Osteoblast (primary cell): ENCODE measurements around the gene NTRK3. TPM values are rescaled to one million over a fixed set of nuclear protein-coding genes. Genes with fewer than 3 reads are reported as not detected.
"Not testable (repeated sequence)": the region's sequence is repeated elsewhere in the genome, so short reads cannot be mapped to it uniquely, and the experiment has no call there.

ENCODE experiments used
- DNase-seq: peaks from one replicate; pipeline ENCODE4 v3.0.0; 2011; ENCODE audit warnings: low spot score, mixed read lengths; ENCODE audit not compliant: insufficient read length; ENCODE audit errors: missing footprints
- H2AFZ ChIP-seq: 2 replicates; pipeline ENCODE4 v1.6.0; 2011; ENCODE audit warnings: mild to moderate bottlenecking, low read length
- H3K27ac ChIP-seq: 2 replicates; pipeline ENCODE4 v1.5.1; 2011; ENCODE audit warnings: mild to moderate bottlenecking, low read depth, low read length, moderate library complexity
- H3K27me3 ChIP-seq: 2 replicates; pipeline ENCODE4 v1.6.0; 2012; ENCODE audit warnings: mild to moderate bottlenecking, control low read depth, inconsistent platforms, low read length, moderate library complexity; ENCODE audit not compliant: insufficient read depth
- H3K36me3 ChIP-seq: 2 replicates; pipeline ENCODE4 v1.5.1; 2011; ENCODE audit warnings: mild to moderate bottlenecking, low read length, control low read depth, moderate library complexity; ENCODE audit not compliant: insufficient read depth
- H3K4me1 ChIP-seq: 2 replicates; pipeline ENCODE4 v1.5.1; 2011; ENCODE audit warnings: mild to moderate bottlenecking, low read length, control low read depth, moderate library complexity; ENCODE audit not compliant: insufficient read depth
- H3K4me2 ChIP-seq: 2 replicates; pipeline ENCODE4 v1.6.0; 2011; ENCODE audit warnings: mild to moderate bottlenecking, low read length; ENCODE audit not compliant: insufficient read depth
- H3K4me3 ChIP-seq: fragments of 200-600 bp; sonication (generic); 3 replicates; pipeline ENCODE4 v1.5.1; 2012; ENCODE audit warnings: mild to moderate bottlenecking, low read length, inconsistent platforms; ENCODE audit not compliant: insufficient read depth
- H3K79me2 ChIP-seq: 2 replicates; pipeline ENCODE4 v1.6.0; 2012; ENCODE audit warnings: mild to moderate bottlenecking, low read length, control low read depth, inconsistent platforms; ENCODE audit not compliant: insufficient read depth
- H3K9me3 ChIP-seq: 2 replicates; pipeline ENCODE4 v1.5.1; 2011; ENCODE audit warnings: low read depth, low read length, control low read depth
- H4K20me1 ChIP-seq: 2 replicates; pipeline ENCODE4 v1.6.0; 2012; ENCODE audit warnings: mild to moderate bottlenecking, low read length, control low read depth; ENCODE audit not compliant: insufficient read depth
- total RNA-seq: library from RNA; depleted of rRNA; stranded (reverse); fragments of >200 nt; gene quantifications from 2 replicates; pipeline ENCODE4 v1.2.3, GENCODE V29; 2012
- TF ChIP-seq, protein P1 (sequence below): IDR thresholded peaks from 2 replicates; pipeline ENCODE4 v1.5.1; 2011; ENCODE audit warnings: mild to moderate bottlenecking, low read depth, low read length, moderate library complexity; ENCODE audit errors: extremely low read depth

Gene NTRK3
- total RNA-seq, 1 donor = 0.72 TPM

DNA sequence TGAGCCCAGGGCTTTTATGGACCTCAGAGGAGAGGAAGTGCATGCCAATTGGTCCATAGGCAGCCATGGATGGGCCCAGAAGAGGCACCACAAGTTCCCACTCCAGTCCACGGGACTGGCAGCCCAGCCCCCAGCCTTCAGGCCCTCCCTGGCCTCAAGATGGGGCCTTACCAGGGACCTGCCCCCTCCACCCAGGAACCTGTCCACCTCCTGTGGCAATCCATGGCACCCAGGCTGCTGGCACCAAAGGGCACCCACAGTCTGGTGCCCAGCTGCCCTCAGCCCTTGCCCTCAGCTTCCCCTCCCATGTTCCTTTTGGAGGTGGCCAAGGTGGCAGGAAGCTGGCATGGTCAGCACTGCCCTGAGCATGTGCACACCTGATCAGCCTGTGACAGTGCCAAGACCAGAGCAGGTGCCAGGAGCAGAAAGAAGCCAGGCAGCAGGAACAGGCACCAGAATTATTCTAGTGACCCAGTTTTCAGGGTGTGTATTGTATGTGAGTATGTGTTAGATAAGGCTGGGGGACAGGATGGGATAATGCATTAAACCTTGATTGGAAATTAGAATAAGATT is 415.0 kb downstream of the NTRK3 start:
- H3K27ac ChIP-seq = no peak overlapping the region
- H4K20me1 ChIP-seq = no peaks in the 10 kb centered on the region

DNA sequence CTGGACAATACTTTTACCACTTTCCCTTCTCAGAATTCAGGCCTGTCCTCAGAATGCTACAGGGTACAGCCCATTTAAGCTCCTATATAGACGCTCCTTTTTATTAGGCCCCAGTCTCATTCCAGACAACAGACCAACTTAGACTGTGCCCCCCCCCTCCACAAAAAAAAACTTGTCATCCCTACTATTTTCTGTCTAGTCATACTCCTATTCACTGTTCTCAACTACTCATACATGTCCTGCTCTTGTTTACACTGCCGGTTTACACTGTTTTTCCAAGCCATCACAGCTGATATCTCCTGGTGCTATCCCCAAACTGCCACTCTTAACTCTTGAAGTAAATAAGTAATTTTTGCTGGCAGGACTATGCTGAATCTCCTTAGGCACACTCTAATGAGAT is 420.7 kb downstream of the NTRK3 start:
- H3K9me3 ChIP-seq, DNase-seq, H3K36me3 ChIP-seq, H3K4me2 ChIP-seq, H4K20me1 ChIP-seq, H3K4me3 ChIP-seq, H3K79me2 ChIP-seq, H3K27me3 ChIP-seq, H3K27ac ChIP-seq, H2AFZ ChIP-seq, H3K4me1 ChIP-seq: not testable (repeated sequence)

More for the DNA sequence above, 415.0 kb downstream of the NTRK3 start:
- no peak overlapping the region for H2AFZ ChIP-seq
- H3K36me3 ChIP-seq = no peaks in the 10 kb centered on the region
- H3K79me2 ChIP-seq = no peaks in the 10 kb centered on the region
- DNase-seq = peak; percentile 37
- no peaks in the 10 kb centered on the region for H3K9me3 ChIP-seq
- no peak overlapping the region for H3K4me2 ChIP-seq
- H3K27me3 ChIP-seq = no peaks in the 10 kb centered on the region
- H3K4me3 ChIP-seq = no peak overlapping the region
- TF ChIP-seq, protein P1, sequence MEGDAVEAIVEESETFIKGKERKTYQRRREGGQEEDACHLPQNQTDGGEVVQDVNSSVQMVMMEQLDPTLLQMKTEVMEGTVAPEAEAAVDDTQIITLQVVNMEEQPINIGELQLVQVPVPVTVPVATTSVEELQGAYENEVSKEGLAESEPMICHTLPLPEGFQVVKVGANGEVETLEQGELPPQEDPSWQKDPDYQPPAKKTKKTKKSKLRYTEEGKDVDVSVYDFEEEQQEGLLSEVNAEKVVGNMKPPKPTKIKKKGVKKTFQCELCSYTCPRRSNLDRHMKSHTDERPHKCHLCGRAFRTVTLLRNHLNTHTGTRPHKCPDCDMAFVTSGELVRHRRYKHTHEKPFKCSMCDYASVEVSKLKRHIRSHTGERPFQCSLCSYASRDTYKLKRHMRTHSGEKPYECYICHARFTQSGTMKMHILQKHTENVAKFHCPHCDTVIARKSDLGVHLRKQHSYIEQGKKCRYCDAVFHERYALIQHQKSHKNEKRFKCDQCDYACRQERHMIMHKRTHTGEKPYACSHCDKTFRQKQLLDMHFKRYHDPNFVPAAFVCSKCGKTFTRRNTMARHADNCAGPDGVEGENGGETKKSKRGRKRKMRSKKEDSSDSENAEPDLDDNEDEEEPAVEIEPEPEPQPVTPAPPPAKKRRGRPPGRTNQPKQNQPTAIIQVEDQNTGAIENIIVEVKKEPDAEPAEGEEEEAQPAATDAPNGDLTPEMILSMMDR = no peak
- H3K4me1 ChIP-seq = no peaks in the 10 kb centered on the region

DNA sequence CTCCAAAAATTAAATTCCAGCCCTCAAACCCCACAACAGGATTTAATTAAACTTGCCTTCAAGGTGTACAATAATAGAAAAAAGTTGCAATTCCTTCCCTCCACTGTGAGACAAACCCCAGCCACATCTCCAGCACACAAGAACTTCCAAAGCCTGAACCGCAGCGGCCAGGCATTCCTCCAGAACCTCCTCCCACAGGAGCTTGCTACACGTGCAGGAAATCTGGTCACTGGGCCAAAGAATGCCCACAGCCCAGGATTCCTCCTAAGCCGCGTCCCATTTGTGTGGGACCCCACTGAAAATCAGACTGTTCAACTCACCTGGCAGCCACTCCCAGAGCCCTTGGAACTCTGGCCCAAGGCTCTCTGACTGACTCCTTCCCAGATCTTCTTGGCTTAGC is 423.2 kb downstream of the NTRK3 start:
- not testable (repeated sequence) for DNase-seq, H3K27me3 ChIP-seq, H3K79me2 ChIP-seq, H3K4me1 ChIP-seq, H3K36me3 ChIP-seq, H3K27ac ChIP-seq, H3K4me2 ChIP-seq, H4K20me1 ChIP-seq, H2AFZ ChIP-seq, H3K4me3 ChIP-seq, H3K9me3 ChIP-seq

DNA sequence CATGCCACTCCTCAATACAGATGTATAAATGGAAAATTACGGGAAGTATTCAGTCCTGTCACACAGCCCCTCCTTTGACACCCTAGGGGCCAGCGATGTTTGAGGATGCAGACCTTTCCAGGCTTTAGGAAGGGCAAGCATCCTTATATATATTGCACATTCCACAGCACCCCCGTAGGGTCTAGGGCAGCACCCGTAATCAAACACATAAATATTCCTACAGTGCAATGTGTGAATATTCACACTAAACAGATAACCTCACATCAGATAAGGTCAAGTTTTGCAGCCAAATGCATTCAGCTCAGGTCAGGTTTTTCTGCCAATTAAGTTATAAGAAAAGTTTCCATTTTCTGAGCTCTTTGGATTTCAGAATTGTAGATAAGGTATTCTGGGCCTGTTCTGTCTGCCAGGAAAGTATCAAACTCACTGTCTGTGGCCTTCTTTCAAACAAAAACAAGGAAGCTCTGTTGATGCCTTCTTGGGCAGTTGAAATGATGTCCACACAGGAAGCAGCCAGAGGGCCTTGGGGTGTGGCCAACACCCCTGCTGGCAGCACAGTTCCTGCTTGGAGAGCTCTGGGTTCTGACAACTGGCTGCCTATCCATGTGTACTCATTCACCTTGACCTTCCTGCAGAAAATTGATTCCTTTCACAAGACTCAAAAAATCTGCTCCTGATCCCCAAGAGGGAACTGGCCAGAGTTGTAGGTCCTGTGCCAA is 427.0 kb downstream of the NTRK3 start:
- no peak overlapping the region for H3K27ac ChIP-seq
- no peaks in the 10 kb centered on the region for H3K9me3 ChIP-seq
- TF ChIP-seq, protein P1 = no peak
- no peaks in the 10 kb centered on the region for H3K27me3 ChIP-seq
- H3K36me3 ChIP-seq = no peaks in the 10 kb centered on the region
- H3K4me1 ChIP-seq = no peaks in the 10 kb centered on the region
- DNase-seq = no peak
- no peak overlapping the region for H3K4me2 ChIP-seq
- no peaks in the 10 kb centered on the region for H3K79me2 ChIP-seq
- no peaks in the 10 kb centered on the region for H4K20me1 ChIP-seq
- no peak overlapping the region for H3K4me3 ChIP-seq
- H2AFZ ChIP-seq = no peak overlapping the region

DNA sequence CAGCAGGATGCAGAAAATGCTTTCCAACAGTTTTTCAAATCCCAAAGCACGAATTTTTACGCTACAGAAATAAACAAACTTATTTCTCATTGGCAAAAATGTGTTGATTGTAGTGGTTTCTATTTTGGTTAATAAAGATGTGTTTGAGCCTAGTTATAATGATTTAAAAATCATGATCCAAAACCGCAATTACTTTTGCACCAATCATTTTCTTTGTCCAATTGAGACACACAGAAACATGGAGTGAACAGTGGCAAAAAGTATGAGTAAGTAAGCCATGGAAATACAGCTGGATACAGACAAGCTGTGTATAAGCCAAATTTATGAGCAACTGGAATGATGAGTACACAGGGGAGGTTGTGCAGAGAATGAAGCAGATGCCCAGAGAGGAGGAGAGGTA is 427.9 kb downstream of the NTRK3 start:
- TF ChIP-seq, protein P1 = no peak
- H3K4me3 ChIP-seq = no peak overlapping the region
- DNase-seq = no peak
- H3K9me3 ChIP-seq = no peaks in the 10 kb centered on the region
- no peaks in the 10 kb centered on the region for H3K79me2 ChIP-seq
- H2AFZ ChIP-seq = no peak overlapping the region
- no peak overlapping the region for H3K27ac ChIP-seq
- H3K27me3 ChIP-seq = no peaks in the 10 kb centered on the region
- H3K4me2 ChIP-seq = no peak overlapping the region
- H3K4me1 ChIP-seq = no peaks in the 10 kb centered on the region
- H3K36me3 ChIP-seq = no peaks in the 10 kb centered on the region
- H4K20me1 ChIP-seq = no peaks in the 10 kb centered on the region
